ENCODE measurements around the gene ZNF646. TPM values are rescaled to one million over a fixed set of nuclear protein-coding genes. Genes with fewer than 3 reads are reported as not detected.
A peak's percentile ranks its signal among the peaks of the same experiment; 100 is the strongest.

Gene ZNF646
- total RNA-seq, 1 donor from 2014 or later: 15.2 TPM

DNA sequence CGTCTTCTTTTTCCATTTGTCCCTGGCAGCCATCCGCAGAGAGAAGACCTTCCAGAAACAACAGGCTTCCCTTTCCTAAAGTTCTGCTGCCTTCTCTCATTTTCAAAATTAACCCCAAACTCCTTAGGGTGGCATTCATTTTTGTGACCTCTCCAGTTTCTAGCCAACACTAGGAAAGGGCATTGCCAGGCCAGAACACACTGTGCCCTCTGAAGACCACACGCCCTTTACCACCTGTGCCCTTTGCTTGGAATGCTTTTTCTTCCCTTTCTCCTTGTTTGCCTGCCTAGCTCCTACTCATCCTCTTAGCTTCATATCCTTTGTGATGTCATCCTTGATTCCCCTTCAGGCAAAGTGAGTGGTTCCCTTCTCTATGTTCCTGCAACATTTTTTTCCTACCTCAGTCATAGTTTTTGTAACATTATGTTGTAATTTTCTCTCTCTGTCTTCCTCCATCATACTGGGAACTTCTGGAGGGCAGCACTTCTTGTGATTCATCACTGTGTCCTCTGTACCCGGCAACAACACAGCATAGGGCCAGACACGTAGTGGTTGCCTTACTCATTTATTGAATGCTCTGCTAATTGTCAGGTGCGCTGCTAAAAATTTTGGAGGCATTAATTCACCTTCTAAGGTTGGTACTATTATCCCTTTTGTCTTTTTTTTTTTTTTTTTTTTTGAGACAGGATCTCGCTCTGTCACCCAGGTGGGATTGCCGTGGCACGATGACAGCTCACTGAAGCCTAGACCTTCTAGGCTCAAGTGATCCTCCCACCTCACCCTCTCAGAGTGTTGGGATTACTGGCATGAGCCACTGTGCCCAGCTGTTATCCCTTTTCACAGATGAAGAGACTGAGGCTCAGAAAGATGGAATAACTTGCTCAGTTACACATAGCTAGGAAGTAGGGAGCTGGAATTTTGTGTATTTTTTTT is 44.3 kb downstream of the ZNF646 start:
- Mint-ChIP-seq H3K36me3 (ENCODE audit: low read depth) (peaks cover 10% of the 10 kb centered on the region), H3K9me3 (ENCODE audit: low read depth) (no peaks in the 10 kb centered on the region), H3K4me1 (ENCODE audit: low read depth) (peaks cover 13% of the 10 kb centered on the region), H3K27me3 (ENCODE audit: low read depth) (no peaks in the 10 kb centered on the region), H3K27ac (ENCODE audit: unreplicated experiment) (peak overlapping the region; percentile 98), H3K4me3 (ENCODE audit: unreplicated experiment) (peak overlapping the region; percentile 94)
- TF ChIP-seq CTCF (IDR thresholded peaks at IDR 0.05): no peak
- DNase-seq (ENCODE audit: low spot score): no peak

DNA sequence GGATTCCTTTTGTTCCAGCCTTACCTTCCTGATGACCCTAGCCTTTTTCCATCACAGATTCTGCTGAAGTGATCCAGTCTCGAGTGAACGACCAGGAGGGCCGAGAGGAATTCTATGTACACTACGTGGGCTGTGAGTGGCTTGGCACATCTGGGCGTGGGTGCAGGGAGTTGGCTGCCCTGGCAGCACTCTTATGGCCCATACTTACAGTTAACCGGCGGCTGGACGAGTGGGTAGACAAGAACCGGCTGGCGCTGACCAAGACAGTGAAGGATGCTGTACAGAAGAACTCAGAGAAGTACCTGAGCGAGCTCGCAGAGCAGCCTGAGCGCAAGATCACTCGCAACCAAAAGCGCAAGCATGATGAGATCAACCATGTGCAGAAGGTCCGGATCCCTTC is 45.9 kb downstream of the ZNF646 start:
- no peaks in the 10 kb centered on the region for H3K27me3 Mint-ChIP-seq (ENCODE audit: low read depth)
- H3K9me3 Mint-ChIP-seq (ENCODE audit: low read depth): no peaks in the 10 kb centered on the region
- no peak for DNase-seq (ENCODE audit: low spot score)
- no peak overlapping the region for H3K27ac Mint-ChIP-seq (ENCODE audit: unreplicated experiment)
- H3K36me3 Mint-ChIP-seq (ENCODE audit: low read depth): peaks cover 10% of the 10 kb centered on the region
- H3K4me3 Mint-ChIP-seq (ENCODE audit: unreplicated experiment): no peak overlapping the region
- no peak for TF ChIP-seq CTCF (IDR thresholded peaks at IDR 0.05)
- peaks cover 13% of the 10 kb centered on the region for H3K4me1 Mint-ChIP-seq (ENCODE audit: low read depth)

- Mint-ChIP-seq H3K27me3 (ENCODE audit: low read depth) (no peaks in the 10 kb centered on the region), H3K4me3 (ENCODE audit: unreplicated experiment) (no peak overlapping the region), H3K27ac (ENCODE audit: unreplicated experiment) (no peak overlapping the region), H3K9me3 (ENCODE audit: low read depth) (no peaks in the 10 kb centered on the region), H3K4me1 (ENCODE audit: low read depth) (no peaks in the 10 kb centered on the region), H3K36me3 (ENCODE audit: low read depth) (peaks cover 9% of the 10 kb centered on the region)
- no peak for TF ChIP-seq CTCF (IDR thresholded peaks at IDR 0.05)
- no peak for DNase-seq (ENCODE audit: low spot score)
Measured at GRCh38 chr16:31125844-31126243, 51.6 kb downstream of the ZNF646 start.

DNA sequence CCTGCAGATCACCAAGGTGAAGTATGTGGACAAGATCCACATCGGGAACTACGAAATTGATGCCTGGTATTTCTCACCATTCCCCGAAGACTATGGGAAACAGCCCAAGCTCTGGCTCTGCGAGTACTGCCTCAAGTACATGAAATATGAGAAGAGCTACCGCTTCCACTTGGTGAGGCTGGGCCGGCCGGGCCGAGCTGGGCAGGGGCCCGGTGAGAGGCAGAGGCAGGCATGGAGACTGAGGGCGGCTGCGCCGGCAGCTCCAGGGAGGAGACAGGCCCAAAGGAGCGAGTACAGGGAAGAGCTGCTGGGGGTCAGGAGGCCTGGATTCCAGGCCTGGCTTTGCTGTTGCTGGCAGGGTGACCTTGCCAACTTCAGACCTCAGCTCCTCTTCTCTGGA is 53.0 kb downstream of the ZNF646 start:
- Mint-ChIP-seq H3K36me3 (ENCODE audit: low read depth) (peaks cover 6% of the 10 kb centered on the region), H3K27me3 (ENCODE audit: low read depth) (no peaks in the 10 kb centered on the region), H3K27ac (ENCODE audit: unreplicated experiment) (no peak overlapping the region), H3K4me3 (ENCODE audit: unreplicated experiment) (no peak overlapping the region), H3K9me3 (ENCODE audit: low read depth) (no peaks in the 10 kb centered on the region), H3K4me1 (ENCODE audit: low read depth) (no peaks in the 10 kb centered on the region)
- no peak for TF ChIP-seq CTCF (IDR thresholded peaks at IDR 0.05)
- no peak for DNase-seq (ENCODE audit: low spot score)

GRCh38 chr16:31128711-31129567 is 54.7 kb downstream of the ZNF646 start:
- Mint-ChIP-seq H3K4me1 (ENCODE audit: low read depth) (peaks cover 3% of the 10 kb centered on the region), H3K4me3 (ENCODE audit: unreplicated experiment) (no peak overlapping the region), H3K27me3 (ENCODE audit: low read depth) (no peaks in the 10 kb centered on the region), H3K9me3 (ENCODE audit: low read depth) (no peaks in the 10 kb centered on the region), H3K36me3 (ENCODE audit: low read depth) (peaks cover 6% of the 10 kb centered on the region), H3K27ac (ENCODE audit: unreplicated experiment) (no peak overlapping the region)
- TF ChIP-seq CTCF (IDR thresholded peaks at IDR 0.05): no peak
- no peak for DNase-seq (ENCODE audit: low spot score)
